ENCODE measurements around the gene SLC35F3. TPM values are rescaled to one million over a fixed set of nuclear protein-coding genes. Genes with fewer than 3 reads are reported as not detected.
"Not testable (repeated sequence)": the region's sequence is repeated elsewhere in the genome, so short reads cannot be mapped to it uniquely, and the experiment has no call there.

Gene SLC35F3
- total RNA-seq, 2 experiments from 2014 or later = 0.08 TPM; not detected in 1

DNA sequence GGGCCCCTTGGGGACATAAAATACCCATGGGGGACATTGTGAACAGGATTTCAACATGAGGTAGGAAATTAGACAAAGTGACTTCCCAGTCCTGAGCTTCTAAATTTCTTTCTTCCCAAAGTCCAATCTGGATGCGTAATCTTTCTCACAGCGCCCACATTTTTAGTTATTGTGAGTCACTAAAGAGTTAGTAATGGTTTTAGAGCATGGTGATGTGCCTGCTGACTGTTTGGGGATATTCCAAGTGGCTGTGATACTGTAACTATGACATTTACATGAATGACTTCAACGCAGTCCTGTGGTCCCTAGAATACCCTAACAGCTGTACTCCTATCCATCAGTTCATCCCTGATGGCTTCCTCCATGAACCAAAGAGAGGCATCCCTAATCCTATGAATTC, 244.7 kb downstream of the SLC35F3 start:
- H3K27ac ChIP-seq (ENCODE audit: low read depth in 1 of 2, low read length in 2 of 2) = no peak overlapping the region
- ATAC-seq (ENCODE audit: poor library complexity) (no peak), DNase-seq (no peak)
- peaks cover 3 to 5% of the 10 kb centered on the region in 2 experiments for H3K9me3 ChIP-seq (ENCODE audit: control insufficient read depth in 1 of 2, insufficient read depth in 1 of 2, low read length in 2 of 2)
- H3K4me1 ChIP-seq (ENCODE audit: insufficient read depth, low read length) = no peaks in the 10 kb centered on the region
- H3K36me3 ChIP-seq (ENCODE audit: insufficient read depth, low read length) = no peaks in the 10 kb centered on the region
- no peak overlapping the region for H3K27ac Mint-ChIP-seq
- peaks cover 55% of the 10 kb centered on the region for H3K27me3 Mint-ChIP-seq
- no peaks in the 10 kb centered on the region for H3K9me3 Mint-ChIP-seq
- H3K4me3 ChIP-seq (ENCODE audit: low read length) = no peak overlapping the region
- intact Hi-C loops (cut with DNase I, micrococcal nuclease) = no loop called here
- peaks cover 14 to 16% of the 10 kb centered on the region in 2 experiments for H3K27me3 ChIP-seq (ENCODE audit: control insufficient read depth in 1 of 2, insufficient read depth in 2 of 2, low read length in 2 of 2)
- no peak overlapping the region for H3K4me3 Mint-ChIP-seq
- H3K36me3 Mint-ChIP-seq (ENCODE audit: low read depth) = no peaks in the 10 kb centered on the region
- TF ChIP-seq, protein P1, sequence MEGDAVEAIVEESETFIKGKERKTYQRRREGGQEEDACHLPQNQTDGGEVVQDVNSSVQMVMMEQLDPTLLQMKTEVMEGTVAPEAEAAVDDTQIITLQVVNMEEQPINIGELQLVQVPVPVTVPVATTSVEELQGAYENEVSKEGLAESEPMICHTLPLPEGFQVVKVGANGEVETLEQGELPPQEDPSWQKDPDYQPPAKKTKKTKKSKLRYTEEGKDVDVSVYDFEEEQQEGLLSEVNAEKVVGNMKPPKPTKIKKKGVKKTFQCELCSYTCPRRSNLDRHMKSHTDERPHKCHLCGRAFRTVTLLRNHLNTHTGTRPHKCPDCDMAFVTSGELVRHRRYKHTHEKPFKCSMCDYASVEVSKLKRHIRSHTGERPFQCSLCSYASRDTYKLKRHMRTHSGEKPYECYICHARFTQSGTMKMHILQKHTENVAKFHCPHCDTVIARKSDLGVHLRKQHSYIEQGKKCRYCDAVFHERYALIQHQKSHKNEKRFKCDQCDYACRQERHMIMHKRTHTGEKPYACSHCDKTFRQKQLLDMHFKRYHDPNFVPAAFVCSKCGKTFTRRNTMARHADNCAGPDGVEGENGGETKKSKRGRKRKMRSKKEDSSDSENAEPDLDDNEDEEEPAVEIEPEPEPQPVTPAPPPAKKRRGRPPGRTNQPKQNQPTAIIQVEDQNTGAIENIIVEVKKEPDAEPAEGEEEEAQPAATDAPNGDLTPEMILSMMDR (IDR thresholded peaks at IDR 0.05) = no peak
- ChIA-PET POLR2A (no interaction called here), CTCF (no interaction called here)
- no peaks in the 10 kb centered on the region for H3K4me1 Mint-ChIP-seq (ENCODE audit: low read depth)

DNA sequence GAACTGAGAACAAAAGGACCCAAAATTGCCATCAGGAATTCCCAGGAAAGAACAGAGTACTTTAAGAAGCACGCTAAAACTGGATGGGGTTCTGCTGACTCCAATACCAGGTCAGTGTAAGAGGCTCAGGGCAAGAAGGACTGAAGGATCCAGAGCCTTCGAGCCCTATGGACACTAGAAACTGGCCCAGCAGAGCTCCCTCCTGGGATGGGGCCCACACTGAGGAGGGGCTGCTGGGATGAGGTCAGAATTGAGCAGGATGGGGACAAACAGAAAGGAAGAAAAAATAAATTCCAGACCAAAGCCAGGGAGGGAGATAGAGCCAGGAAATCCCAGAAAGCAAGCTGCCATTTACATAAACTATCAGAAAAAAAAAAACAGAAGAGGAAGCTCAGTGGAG, 246.4 kb downstream of the SLC35F3 start:
- H3K9me3 ChIP-seq (ENCODE audit: control insufficient read depth in 1 of 2, insufficient read depth in 1 of 2, low read length in 2 of 2) = peaks cover 3 to 5% of the 10 kb centered on the region in 2 experiments
- Mint-ChIP-seq H3K27ac (no peak overlapping the region), H3K36me3 (ENCODE audit: low read depth) (no peaks in the 10 kb centered on the region), H3K4me3 (no peak overlapping the region), H3K4me1 (ENCODE audit: low read depth) (no peaks in the 10 kb centered on the region), H3K27me3 (peaks cover 41% of the 10 kb centered on the region), H3K9me3 (no peaks in the 10 kb centered on the region)
- H3K27ac ChIP-seq (ENCODE audit: low read depth in 1 of 2, low read length in 2 of 2) = no peak overlapping the region
- intact Hi-C loops (cut with DNase I, micrococcal nuclease) = loop anchor here in 1 of 2 experiments (5.0 kb wide), 1 partner anchor 176 kb away; no protein-coding TSS in a partner anchor
- H3K4me1 ChIP-seq (ENCODE audit: insufficient read depth, low read length) = no peaks in the 10 kb centered on the region
- no peak for ATAC-seq (ENCODE audit: poor library complexity)
- CTCF ChIA-PET = interaction anchor here (1.2 kb wide), 1 partner anchor 176 kb away, joined by 3 read pairs; no protein-coding TSS in a partner anchor
- POLR2A ChIA-PET = no interaction called here
- H3K27me3 ChIP-seq (ENCODE audit: control insufficient read depth in 1 of 2, insufficient read depth in 2 of 2, low read length in 2 of 2) = peaks cover 14 to 16% of the 10 kb centered on the region in 2 experiments
- no peak overlapping the region for H3K4me3 ChIP-seq (ENCODE audit: low read length)
- TF ChIP-seq, protein P1 (IDR thresholded peaks at IDR 0.05) = no peak
- no peaks in the 10 kb centered on the region for H3K36me3 ChIP-seq (ENCODE audit: insufficient read depth, low read length)
- DNase-seq = no peak

DNA sequence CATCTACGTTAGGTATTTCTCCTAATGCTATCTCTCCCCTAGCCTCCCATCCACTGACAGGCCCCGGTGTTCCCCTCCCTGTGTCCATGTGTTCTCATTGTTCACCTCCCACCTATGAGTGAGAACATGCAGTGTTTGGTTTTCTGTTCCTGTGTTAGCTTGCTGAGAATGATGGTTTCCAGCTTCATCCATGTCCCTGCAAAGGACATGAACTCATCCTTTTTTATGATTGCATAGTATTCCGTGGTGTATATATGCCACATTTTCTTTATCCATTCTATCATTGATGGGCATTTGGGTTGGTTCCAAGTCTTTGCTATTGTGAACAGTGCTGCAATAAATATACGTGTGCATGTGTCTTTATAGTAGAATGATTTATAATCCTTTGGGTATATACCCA, 247.9 kb downstream of the SLC35F3 start:
- H3K27ac Mint-ChIP-seq; H3K4me1 Mint-ChIP-seq (ENCODE audit: low read depth); ATAC-seq (ENCODE audit: poor library complexity); POLR2A ChIA-PET; H3K9me3 Mint-ChIP-seq; H3K27ac ChIP-seq (ENCODE audit: low read depth in 1 of 2, low read length in 2 of 2); DNase-seq; H3K9me3 ChIP-seq (ENCODE audit: control insufficient read depth in 1 of 2, insufficient read depth in 1 of 2, low read length in 2 of 2); H3K4me1 ChIP-seq (ENCODE audit: insufficient read depth, low read length); H3K4me3 ChIP-seq (ENCODE audit: low read length); H3K36me3 Mint-ChIP-seq (ENCODE audit: low read depth); H3K36me3 ChIP-seq (ENCODE audit: insufficient read depth, low read length); CTCF ChIA-PET; H3K4me3 Mint-ChIP-seq: not testable (repeated sequence)
- peaks cover 30% of the 10 kb centered on the region for H3K27me3 Mint-ChIP-seq
- H3K27me3 ChIP-seq (ENCODE audit: control insufficient read depth in 1 of 2, insufficient read depth in 2 of 2, low read length in 2 of 2) = peaks cover 14 to 16% of the 10 kb centered on the region in 2 experiments
- intact Hi-C loops (cut with DNase I, micrococcal nuclease) = loop anchor here in 1 of 2 experiments (5.0 kb wide), 1 partner anchor 175 kb away; no protein-coding TSS in a partner anchor

All from CD4-positive, alpha-beta T cell (primary cell).